HEK293 (cell line): ENCODE results near the gene SNCAIP.
A peak's percentile ranks its signal among the peaks of the same experiment; 100 is the strongest.

ENCODE experiments used
- CTCF ChIP-seq: fragments of 450-650 bp; formaldehyde crosslinking; IDR thresholded peaks from 2 replicates; pipeline ENCODE4 v1.5.1; 2016; ENCODE audit warnings: missing biosample characterization, missing genetic modification characterization
- ZFP41 ChIP-seq: fragments of 450-650 bp; formaldehyde crosslinking; IDR thresholded peaks from 2 replicates; pipeline ENCODE4 v1.5.1; 2016; ENCODE audit warnings: missing biosample characterization, missing genetic modification characterization, borderline replicate concordance

- peak; percentile 66 for TF ChIP-seq CTCF
- no peak for TF ChIP-seq ZFP41 (tag by site-specific recombination)
Measured at GRCh38 chr5:122500245-122501088, 188.4 kb downstream of the SNCAIP start.
